Epidermal melanocyte (primary cell): ENCODE data around the gene UBFD1.
"Not testable (repeated sequence)": the region's sequence is repeated elsewhere in the genome, so short reads cannot be mapped to it uniquely, and the experiment has no call there.

ENCODE experiments used
- DNase-seq: peaks from one replicate; pipeline ENCODE4 v3.0.0; 2011; ENCODE audit warnings: low spot score; ENCODE audit not compliant: insufficient read length

The UBFD1 gene

GRCh38 chr16:23524886-23525285 is 32.6 kb upstream of the UBFD1 start:
- no peak for DNase-seq

- no peak for DNase-seq
Observed at GRCh38 chr16:23527961-23528643, 29.4 kb upstream of the UBFD1 start.

DNA sequence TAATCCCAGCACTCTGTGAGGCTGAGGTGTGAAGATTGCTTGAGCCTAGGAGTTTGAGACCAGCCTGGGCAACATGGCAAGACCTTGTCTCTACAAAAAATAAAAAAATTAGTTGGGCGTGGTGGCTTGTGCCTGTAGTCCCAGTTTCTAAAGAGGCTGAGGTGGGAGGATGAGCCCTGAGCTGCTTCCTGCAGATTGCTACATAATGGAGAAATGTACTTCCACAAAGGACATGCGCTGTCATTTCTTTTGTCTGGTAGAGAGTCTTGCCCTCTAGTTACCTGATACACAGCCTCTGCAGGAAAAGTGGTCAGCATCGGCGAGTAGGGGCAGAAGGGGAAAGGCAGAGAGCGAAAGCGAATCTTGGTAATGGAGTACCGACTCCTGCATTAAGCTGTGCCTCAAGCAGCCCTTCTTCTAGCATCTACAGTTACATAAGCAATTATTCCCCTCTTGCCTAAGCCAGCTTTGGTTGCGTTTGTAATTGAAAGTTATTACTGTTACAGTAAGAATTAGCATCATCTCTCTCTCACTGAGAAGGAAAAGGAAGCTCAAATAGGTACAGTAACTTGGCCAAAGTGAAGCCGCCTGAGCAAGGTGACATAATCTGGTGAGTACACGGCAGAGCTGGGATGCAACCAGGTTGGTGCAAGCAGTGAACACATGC is 28.8 kb upstream of the UBFD1 start:
- no peak for DNase-seq

DNA sequence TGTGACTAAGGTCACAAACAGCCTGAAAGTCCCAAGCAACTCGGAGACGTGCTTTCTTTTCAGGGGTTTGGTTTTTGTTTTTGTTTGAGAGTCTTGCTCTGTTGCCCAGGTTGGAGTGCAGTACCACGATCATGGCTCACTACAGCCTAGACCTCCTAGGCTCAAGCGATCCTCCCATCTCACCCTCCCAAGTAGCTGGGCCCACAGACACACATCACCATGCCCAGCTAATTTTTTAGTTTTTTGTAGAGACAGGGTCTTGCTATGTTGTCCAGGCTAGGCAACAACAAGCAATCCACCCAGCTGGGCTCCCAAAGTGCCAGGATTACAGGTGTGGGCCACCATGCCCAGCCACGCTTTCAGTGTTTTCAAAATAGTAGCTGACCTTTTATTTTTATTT is 27.5 kb upstream of the UBFD1 start:
- no peak for DNase-seq

GRCh38 chr16:23532448-23532847 is 25.1 kb upstream of the UBFD1 start:
- no peak for DNase-seq

DNA sequence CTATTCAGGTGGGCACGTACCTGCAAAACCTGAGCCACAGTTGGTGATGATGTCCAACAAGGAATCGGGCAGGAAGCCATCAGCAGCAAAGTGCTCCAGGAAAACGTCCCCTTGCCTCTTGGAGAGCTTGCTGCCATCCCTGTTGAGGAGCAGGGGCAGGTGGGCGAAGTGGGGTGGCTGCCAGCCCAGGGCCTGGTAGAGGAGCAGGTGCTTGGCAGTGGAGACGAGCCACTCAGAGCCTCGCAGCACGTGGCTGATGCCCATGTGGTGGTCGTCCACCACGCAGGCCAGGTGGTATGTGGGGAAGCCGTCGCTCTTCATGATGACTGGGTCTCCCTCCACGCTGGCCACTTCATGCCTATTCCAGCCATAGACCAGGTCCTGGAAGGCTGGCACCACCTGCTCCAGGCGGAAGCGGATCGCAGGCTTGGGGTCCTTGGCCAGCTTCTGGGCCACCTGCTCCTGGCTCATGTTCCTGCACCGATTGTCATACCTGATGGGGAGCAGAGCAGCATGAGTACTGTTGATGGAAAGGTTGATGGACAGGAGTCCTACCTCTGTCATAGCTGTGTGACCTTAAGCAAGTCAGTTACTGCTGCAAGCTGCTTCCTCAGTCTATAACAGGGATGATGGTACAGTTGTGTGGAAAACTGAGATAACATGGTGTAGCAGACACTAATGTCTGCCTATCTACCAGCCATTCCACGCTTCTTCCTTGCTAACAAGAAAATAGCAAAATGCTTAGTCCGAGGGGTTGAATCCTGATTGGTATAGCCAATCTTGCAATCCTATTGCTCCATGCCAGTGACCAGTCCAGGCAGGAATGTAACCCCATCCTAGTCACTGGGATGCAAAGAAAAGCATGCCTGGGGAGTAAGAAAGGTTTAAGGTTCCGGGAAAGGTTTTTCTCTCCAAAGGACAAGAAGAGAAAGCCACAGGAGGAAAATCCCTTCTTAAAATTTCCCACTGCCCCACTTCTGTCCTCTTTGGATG is 22.4 kb upstream of the UBFD1 start:
- no peak for DNase-seq

DNA sequence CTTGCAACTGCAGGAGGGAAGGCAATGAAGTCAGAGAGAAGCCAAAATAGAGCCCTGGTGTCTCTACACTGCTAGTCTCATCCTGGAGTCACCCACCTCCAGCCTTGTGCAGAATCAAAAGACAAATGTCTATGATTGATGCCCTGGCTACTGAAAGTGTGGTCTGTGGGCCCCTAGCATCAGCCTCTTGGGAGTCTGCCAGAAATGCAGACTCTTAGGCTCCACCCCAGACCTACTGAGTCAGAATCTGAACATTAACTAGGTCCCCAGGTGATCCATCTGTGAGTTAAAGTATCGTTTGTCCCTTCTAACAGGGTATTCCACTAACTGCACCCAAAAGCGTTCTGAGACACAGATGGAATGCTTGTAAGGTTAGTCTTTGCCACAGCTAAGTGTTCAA is 21.6 kb upstream of the UBFD1 start:
- no peak for DNase-seq

DNA sequence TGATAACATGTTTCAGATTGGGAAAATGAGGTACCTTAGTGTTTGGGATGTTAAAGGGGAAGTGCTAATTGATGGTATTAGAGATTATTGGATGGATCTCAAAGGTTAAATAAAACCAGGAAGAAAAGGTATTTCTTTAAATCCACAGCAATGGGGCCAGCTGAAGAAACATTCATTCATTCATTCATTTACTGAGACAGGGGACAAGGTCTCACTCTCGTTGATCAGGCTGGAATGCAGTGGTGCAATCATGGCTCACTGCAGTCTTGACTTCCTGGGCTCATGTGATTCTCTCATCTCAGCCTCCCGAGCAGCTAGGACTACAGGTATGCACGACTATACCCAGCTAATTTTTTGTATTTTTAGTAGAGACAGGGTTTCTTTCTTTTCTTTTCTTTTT is 20.1 kb upstream of the UBFD1 start:
- DNase-seq = no peak

GRCh38 chr16:23538919-23539278 is 18.6 kb upstream of the UBFD1 start:
- DNase-seq = no peak

- no peak for DNase-seq
Observed at GRCh38 chr16:23539984-23540816, 17.3 kb upstream of the UBFD1 start.

DNA sequence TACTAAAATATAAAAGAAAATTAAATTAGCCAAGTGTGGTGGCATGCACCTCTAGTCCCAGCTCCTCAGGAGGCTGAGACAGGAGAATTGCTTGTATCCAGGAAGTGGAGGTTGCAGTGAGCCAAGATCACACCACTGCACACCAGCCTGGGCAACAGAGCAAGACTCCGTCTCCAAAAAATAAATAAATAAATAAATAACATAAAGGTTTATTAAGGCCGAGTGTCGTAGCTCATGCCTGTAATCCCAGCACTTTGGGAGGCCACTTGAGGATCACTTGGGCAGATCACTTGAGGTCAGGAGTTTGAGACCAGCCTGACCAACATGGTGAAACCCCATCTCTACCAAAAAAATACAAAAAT is 16.7 kb upstream of the UBFD1 start:
- not testable (repeated sequence) for DNase-seq

GRCh38 chr16:23544436-23544835 is 13.1 kb upstream of the UBFD1 start:
- DNase-seq = no peak

- no peak for DNase-seq
Observed at GRCh38 chr16:23549938-23550337, 7.6 kb upstream of the UBFD1 start.

DNA sequence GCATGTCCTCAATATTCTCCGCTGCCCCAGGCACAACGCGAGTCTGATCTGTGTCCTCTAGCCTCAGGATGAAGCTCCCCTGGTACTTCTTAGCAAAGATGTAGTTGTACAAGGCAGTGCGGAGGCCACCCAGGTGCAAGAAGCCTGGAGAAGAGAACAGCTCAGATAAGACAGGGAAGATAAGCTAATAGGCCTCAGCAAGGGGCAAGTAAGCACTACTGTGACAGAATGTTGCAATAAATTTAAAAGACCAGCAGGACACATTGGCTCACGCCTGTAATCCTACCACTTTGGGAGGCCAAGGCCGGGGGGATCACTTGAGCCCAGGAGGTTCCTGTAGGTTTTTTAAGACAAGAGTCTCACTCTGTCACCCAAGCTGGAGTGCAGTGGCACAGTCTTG is 5.4 kb upstream of the UBFD1 start:
- no peak for DNase-seq

GRCh38 chr16:23554536-23554935 is 3.0 kb upstream of the UBFD1 start:
- DNase-seq = no peak

GRCh38 chr16:23557779-23558702 is 514 bp downstream of the UBFD1 start:
- DNase-seq = no peak

DNA sequence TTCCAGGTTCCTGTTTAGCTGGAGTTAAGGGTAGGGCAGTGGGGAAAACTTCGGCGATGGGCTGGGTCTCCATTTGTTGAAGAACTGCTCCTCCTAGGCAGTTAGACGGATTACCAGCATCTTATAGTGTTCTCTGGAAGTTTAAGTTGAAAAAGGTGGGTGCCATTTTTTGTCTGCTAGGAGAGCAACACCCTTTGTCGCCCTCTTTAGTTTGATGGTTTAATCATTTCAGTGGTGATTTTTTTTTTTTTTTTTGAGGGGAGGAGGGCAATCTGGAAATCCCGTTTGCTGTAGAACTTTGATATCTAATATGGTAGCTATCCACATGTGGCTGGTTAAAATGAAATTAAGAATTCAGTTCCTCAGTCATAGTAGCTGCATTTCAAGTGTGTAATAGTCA is 4.1 kb downstream of the UBFD1 start:
- DNase-seq = no peak

DNA sequence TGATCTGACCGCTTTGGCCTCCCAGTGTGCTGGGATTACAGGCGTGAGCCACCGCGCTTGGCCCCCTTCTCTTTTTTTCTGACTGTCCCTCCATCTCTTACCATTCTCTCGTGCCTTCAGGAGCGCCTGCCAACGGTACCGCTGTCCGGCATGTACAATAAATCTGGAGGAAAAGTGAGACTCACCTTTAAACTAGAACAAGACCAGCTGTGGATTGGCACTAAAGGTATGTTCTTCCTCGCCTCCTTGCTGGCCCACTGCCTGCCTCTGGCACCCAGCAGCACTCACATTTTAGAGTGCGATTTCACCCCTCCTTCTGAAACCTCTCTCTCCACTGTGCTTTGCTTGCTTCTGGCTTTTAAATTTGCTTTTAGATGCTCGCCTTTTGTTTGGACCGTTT is 5.0 kb downstream of the UBFD1 start:
- DNase-seq = no peak

GRCh38 chr16:23563186-23563585 is 5.7 kb downstream of the UBFD1 start:
- no peak for DNase-seq
